Uterus (tissue), 4 donors: ENCODE measurements around the gene ASTN2. TPM values are rescaled to one million over a fixed set of nuclear protein-coding genes. Genes with fewer than 3 reads are reported as not detected.
"Not testable (repeated sequence)": the region's sequence is repeated elsewhere in the genome, so short reads cannot be mapped to it uniquely, and the experiment has no call there.

Experiments
- DNase-seq, 2 donors: peaks; one replicate each; pipeline ENCODE4 v3.0.0-alpha.2; 2019 to 2020
- H3K27ac ChIP-seq, 2 donors: fragments of 200-600 bp; sonication (generic); 1 replicate in 1 of 2; 2 replicates in 1 of 2; pipeline ENCODE4 v1.5.1; 2016 to 2018
- H3K27me3 ChIP-seq, 2 donors: fragments of 200-600 bp; sonication (generic); one replicate each; pipeline ENCODE4 v1.5.1; 2018 to 2019; ENCODE audit warnings: control low read depth in 1 of 2
- H3K36me3 ChIP-seq, 2 donors: fragments of 200-600 bp; sonication (generic); one replicate each; pipeline ENCODE4 v1.5.1; 2019; ENCODE audit warnings: control low read depth in 1 of 2
- H3K4me1 ChIP-seq, 2 donors: fragments of 200-600 bp; sonication (generic); one replicate each; pipeline ENCODE4 v1.5.1; 2018 to 2019; ENCODE audit warnings: control low read depth in 1 of 2
- H3K4me3 ChIP-seq, 2 donors: fragments of 200-600 bp; sonication (generic); 1 replicate in 1 of 2; 2 replicates in 1 of 2; pipeline ENCODE4 v1.5.1; 2018 to 2019; ENCODE audit warnings: mild to moderate bottlenecking in 1 of 2
- H3K9me3 ChIP-seq, 2 donors: fragments of 200-600 bp; sonication (generic); one replicate each; pipeline ENCODE4 v1.5.1; 2019; ENCODE audit warnings: control low read depth in 1 of 2
- POLR2A ChIP-seq, 2 donors: fragments of 450-650 bp; IDR thresholded peaks; one replicate each; pipeline ENCODE4 v1.6.1; 2016; ENCODE audit warnings: antibody characterized with exemption in 2 of 2, mild to moderate bottlenecking in 1 of 2, moderate library complexity in 1 of 2
- intact Hi-C: fragments of 100-400 bp; cut with DNase I; formaldehyde crosslinking; loops from one replicate; pipeline ENCODE4 v1.15.1; 2023; ENCODE audit warnings: low total_unique reads
- total RNA-seq, 4 donors: library from RNA; depleted of rRNA in 3 of 4; stranded (reverse); fragments of >200 nt in 3 of 4; gene quantifications; one replicate each; pipeline versions ENCODE4 v1.1.0 to v1.2.4, GENCODE V29; 2014 to 2023
- TF ChIP-seq, protein P1 (sequence below), 4 experiments: fragments of 200-600 bp in 2 of 4; fragments of 450-650 bp in 2 of 4; sonication (generic) in 2 of 4; IDR thresholded peaks; one replicate each; pipeline ENCODE4 v1.5.1; 2016 to 2019; ENCODE audit warnings: antibody characterized with exemption in 4 of 4, mild to moderate bottlenecking in 2 of 4, moderate library complexity in 1 of 4
- donor health status: DM: yes; HTN: yes; CAD: no.

ASTN2 gene
- total RNA-seq, 4 donors from 2014 or later = 1.8 to 8.6 (median 6.7) TPM

DNA sequence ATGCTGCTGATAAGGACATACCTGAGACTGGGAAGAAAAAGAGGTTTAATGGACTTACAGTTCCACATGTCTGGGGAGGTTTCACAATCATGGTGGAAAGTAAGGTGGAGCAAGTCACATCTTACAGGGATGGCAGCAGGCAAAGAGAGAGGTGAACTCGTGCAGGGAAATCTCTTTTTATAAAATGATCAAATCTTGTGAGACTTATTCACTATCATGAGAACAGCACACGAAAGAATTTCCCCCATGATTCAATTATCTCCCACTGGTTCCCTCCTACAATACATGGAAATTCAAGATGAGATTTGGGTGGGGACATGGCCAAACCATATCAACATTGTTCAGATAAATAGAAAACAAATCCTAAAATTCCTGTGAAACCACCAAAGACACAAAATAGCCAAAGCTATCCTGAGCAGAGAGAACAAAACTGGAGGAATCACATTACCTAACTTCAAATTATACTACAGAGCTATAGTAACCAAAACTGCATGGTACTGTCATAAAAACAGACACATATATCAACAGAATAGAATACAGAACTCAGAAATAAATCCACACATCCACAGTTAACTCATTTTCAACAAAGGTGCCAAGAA is 958.3 kb downstream of the ASTN2 start:
- Histone ChIP-seq H3K36me3 (no peaks in the 10 kb centered on the region), H3K27ac (no peak overlapping the region), H3K9me3 (peaks cover 0 to 8% of the 10 kb centered on the region in 2 donors), H3K27me3 (no peaks in the 10 kb centered on the region), H3K4me1 (no peaks in the 10 kb centered on the region), H3K4me3 (no peak overlapping the region)
- DNase-seq = no peak
- intact Hi-C loops = no loop called here
- TF ChIP-seq POLR2A (IDR thresholded peaks at IDR 0.05) = no peak
- TF ChIP-seq, protein P1, sequence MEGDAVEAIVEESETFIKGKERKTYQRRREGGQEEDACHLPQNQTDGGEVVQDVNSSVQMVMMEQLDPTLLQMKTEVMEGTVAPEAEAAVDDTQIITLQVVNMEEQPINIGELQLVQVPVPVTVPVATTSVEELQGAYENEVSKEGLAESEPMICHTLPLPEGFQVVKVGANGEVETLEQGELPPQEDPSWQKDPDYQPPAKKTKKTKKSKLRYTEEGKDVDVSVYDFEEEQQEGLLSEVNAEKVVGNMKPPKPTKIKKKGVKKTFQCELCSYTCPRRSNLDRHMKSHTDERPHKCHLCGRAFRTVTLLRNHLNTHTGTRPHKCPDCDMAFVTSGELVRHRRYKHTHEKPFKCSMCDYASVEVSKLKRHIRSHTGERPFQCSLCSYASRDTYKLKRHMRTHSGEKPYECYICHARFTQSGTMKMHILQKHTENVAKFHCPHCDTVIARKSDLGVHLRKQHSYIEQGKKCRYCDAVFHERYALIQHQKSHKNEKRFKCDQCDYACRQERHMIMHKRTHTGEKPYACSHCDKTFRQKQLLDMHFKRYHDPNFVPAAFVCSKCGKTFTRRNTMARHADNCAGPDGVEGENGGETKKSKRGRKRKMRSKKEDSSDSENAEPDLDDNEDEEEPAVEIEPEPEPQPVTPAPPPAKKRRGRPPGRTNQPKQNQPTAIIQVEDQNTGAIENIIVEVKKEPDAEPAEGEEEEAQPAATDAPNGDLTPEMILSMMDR (IDR thresholded peaks at IDR 0.05) = no peak

DNA sequence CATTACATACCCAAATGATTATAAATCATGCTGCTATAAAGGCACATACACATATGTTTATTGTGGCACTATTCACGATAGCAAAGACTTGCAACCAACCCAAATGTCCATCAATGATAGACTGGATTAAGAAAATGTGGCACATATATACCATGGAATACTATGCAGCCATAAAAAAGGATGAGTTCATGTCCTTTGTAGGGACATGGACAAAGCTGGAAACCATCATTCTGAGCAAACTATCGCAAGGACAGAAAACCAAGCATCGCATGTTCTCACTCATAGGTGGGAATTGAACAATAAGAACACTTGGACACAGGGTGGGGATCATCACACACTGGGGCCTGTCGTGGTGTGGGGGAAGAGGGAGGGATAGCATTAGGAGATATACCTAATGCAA is 960.3 kb downstream of the ASTN2 start:
- H3K36me3 ChIP-seq = not testable (repeated sequence)

DNA sequence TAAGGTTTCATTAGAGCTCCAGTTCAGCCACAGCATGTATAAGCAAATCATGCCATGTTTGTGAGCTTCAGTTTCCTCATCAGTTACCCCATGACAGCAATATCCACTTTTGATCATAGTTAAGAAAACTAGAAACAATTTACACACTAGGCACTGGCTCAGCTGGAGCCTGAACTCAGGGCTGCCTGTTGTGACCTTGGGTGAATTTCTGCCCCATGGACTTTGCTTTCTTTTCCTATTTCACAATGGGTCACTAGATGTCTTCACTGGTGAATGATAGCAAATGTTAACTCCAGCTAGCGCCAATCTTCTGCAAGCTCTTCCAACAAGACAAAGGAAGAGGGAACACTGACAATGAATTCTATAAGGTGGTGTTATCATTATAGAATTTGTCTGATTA is 961.1 kb downstream of the ASTN2 start:
- TF ChIP-seq, protein P1 (IDR thresholded peaks at IDR 0.05) = no peak
- TF ChIP-seq POLR2A (IDR thresholded peaks at IDR 0.05) = no peak
- Histone ChIP-seq H3K27me3 (no peaks in the 10 kb centered on the region), H3K4me1 (peaks cover 0 to 5% of the 10 kb centered on the region in 2 donors), H3K4me3 (no peak overlapping the region), H3K9me3 (peaks cover 0 to 8% of the 10 kb centered on the region in 2 donors), H3K36me3 (no peaks in the 10 kb centered on the region), H3K27ac (no peak overlapping the region)
- intact Hi-C loops = no loop called here
- no peak for DNase-seq

More for the DNA sequence above, 960.3 kb downstream of the ASTN2 start:
- H3K4me3 ChIP-seq, H3K27ac ChIP-seq, DNase-seq, H3K27me3 ChIP-seq, H3K9me3 ChIP-seq, H3K4me1 ChIP-seq, intact Hi-C loops: not testable (repeated sequence)

DNA sequence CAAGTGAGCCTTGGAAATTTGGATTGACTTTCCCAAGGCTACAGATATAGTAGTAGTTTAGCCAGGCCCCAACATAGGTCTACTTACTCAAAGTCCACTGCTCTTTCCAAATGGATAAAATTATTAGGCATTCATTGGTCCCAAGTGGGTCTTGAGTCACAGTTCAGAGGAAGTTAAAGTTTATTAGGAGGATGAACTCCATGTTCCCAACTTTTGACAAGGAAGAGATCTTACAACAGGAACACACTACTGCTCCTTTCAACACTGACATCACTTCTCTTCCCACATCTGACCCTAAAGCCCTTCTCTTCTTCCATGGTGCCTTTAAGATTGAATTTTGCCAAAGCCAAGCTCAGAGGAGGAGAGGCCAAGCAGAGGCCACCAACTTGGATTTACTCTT is 962.2 kb downstream of the ASTN2 start:
- Histone ChIP-seq H3K27me3 (no peaks in the 10 kb centered on the region), H3K4me3 (no peak overlapping the region), H3K9me3 (peaks cover 0 to 8% of the 10 kb centered on the region in 2 donors), H3K36me3 (no peaks in the 10 kb centered on the region), H3K4me1 (peaks cover 0 to 14% of the 10 kb centered on the region in 2 donors), H3K27ac (no peak overlapping the region)
- DNase-seq = no peak
- intact Hi-C loops = no loop called here
- TF ChIP-seq POLR2A (IDR thresholded peaks at IDR 0.05) = no peak
- TF ChIP-seq, protein P1 (IDR thresholded peaks at IDR 0.05) = no peak

DNA sequence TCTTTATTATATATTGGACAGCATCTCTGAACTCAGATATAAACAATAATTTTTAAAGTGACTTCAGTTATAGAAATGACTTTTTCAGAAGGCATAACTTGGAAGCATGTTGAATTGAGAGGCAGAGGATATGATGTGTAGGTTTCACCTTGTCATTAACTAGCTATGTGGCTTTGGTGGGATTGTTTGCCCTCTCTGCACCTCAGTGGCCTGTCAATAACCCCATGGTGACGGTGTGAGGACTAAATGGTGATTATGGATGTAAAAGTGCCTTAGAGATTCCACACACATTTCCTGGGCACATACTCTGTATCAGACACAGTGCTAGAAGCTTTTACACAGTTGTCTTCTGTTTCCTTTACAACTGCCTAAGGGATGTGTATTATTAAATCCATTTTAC is 962.6 kb downstream of the ASTN2 start:
- TF ChIP-seq, protein P1 (IDR thresholded peaks at IDR 0.05) = no peak
- no peak for TF ChIP-seq POLR2A (IDR thresholded peaks at IDR 0.05)
- Histone ChIP-seq H3K4me3 (no peak overlapping the region), H3K27me3 (no peaks in the 10 kb centered on the region), H3K27ac (no peak overlapping the region), H3K36me3 (no peaks in the 10 kb centered on the region), H3K4me1 (peaks cover 0 to 15% of the 10 kb centered on the region in 2 donors), H3K9me3 (peaks cover 0 to 8% of the 10 kb centered on the region in 2 donors)
- no peak for DNase-seq
- intact Hi-C loops = no loop called here
